ENCODE measurements around the gene DUSP2. TPM values are rescaled to one million over a fixed set of nuclear protein-coding genes. Genes with fewer than 3 reads are reported as not detected.
A peak's percentile ranks its signal among the peaks of the same experiment; 100 is the strongest.

The DUSP2 gene
- total RNA-seq, 4 donors from 2014 or later: 2.4 to 33.3 (median 6.2) TPM

DNA sequence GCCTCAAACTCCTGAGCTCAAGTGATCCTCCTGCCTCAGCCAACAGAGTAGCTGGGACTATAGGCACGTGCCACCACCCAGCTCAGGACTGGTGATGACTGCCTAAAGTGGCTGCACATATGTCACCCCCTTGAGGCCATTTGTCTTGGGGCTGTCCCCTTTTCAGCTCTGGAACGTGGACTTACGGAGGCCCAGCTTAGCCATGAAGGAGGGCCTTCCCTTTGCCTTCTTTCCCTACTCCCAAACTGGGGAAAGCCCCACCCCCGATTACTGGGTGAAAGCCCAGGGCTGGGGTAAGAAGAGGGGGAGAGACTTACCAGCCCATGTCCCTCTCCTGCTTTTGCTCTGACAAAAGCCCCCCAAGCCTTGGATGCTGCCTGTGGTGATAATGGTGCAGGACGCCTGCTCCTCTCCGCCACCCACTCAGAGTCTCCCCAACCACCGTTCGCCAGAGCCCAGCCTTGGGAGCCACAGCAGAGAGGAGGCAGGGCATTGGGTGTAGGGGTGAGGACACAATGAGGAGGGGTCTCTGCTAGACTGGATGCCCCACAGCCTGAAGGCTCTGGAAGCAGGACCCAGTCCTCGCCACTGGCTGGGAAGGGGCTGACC lies 2.5 kb upstream of the DUSP2 start:
- no peaks in the 10 kb centered on the region for H3K9me3 ChIP-seq
- H3K4me3 ChIP-seq: no peak overlapping the region
- no peaks in the 10 kb centered on the region for H3K27me3 ChIP-seq
- H3K4me1 ChIP-seq: no peaks in the 10 kb centered on the region
- TF ChIP-seq POLR2A (IDR thresholded peaks at IDR 0.05): no peak
- TF ChIP-seq, protein P1, sequence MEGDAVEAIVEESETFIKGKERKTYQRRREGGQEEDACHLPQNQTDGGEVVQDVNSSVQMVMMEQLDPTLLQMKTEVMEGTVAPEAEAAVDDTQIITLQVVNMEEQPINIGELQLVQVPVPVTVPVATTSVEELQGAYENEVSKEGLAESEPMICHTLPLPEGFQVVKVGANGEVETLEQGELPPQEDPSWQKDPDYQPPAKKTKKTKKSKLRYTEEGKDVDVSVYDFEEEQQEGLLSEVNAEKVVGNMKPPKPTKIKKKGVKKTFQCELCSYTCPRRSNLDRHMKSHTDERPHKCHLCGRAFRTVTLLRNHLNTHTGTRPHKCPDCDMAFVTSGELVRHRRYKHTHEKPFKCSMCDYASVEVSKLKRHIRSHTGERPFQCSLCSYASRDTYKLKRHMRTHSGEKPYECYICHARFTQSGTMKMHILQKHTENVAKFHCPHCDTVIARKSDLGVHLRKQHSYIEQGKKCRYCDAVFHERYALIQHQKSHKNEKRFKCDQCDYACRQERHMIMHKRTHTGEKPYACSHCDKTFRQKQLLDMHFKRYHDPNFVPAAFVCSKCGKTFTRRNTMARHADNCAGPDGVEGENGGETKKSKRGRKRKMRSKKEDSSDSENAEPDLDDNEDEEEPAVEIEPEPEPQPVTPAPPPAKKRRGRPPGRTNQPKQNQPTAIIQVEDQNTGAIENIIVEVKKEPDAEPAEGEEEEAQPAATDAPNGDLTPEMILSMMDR (IDR thresholded peaks at IDR 0.05): no peak
- peak in 1 of 2 donors; percentile 7 for DNase-seq
- H3K27ac ChIP-seq: no peak overlapping the region
- intact Hi-C loops (cut with DNase I; ENCODE audit: low total_unique reads): no loop called here
- no peaks in the 10 kb centered on the region for H3K36me3 ChIP-seq

DNA sequence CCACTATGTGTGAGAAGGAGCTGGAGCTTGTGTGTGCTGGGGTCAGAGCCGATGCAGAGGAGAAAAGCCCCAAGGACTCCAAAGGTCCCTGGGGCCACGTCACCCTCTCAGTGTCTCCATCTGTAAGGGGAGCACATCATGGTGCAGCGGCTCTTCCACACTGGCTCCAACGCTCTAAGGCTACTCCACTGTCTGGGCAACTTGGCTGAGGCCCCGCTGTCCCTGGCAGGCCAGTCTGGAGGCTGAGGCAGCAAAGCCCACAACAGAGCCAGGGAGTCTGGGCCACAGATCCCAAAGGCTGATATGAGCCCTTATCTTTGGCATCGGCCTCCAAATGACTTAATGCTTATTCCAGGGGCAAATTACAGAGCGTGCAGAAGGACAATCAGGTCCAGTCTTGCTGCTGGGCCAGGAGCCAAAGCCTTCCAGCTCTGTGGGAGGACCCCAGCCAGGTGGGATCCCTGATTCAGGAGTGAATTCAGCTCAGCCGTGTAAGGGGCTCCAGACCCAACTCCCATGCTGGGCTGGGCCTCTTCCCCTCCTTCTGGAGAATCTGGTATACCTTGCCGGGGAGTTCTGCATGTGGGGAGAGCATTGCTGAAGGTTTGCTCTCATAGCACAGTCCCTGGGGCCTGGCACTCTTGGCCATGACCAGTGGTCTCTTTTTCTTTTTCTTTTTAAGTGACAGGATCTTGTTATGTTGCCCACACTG lies 1.8 kb upstream of the DUSP2 start:
- Histone ChIP-seq H3K27ac (no peak overlapping the region), H3K4me1 (no peaks in the 10 kb centered on the region), H3K4me3 (no peak overlapping the region), H3K27me3 (no peaks in the 10 kb centered on the region), H3K36me3 (no peaks in the 10 kb centered on the region), H3K9me3 (no peaks in the 10 kb centered on the region)
- TF ChIP-seq POLR2A (IDR thresholded peaks at IDR 0.05): no peak
- TF ChIP-seq, protein P1 (IDR thresholded peaks at IDR 0.05): no peak
- DNase-seq: peak in 1 of 2 donors; percentile 10
- intact Hi-C loops (cut with DNase I; ENCODE audit: low total_unique reads): no loop called here

DNA sequence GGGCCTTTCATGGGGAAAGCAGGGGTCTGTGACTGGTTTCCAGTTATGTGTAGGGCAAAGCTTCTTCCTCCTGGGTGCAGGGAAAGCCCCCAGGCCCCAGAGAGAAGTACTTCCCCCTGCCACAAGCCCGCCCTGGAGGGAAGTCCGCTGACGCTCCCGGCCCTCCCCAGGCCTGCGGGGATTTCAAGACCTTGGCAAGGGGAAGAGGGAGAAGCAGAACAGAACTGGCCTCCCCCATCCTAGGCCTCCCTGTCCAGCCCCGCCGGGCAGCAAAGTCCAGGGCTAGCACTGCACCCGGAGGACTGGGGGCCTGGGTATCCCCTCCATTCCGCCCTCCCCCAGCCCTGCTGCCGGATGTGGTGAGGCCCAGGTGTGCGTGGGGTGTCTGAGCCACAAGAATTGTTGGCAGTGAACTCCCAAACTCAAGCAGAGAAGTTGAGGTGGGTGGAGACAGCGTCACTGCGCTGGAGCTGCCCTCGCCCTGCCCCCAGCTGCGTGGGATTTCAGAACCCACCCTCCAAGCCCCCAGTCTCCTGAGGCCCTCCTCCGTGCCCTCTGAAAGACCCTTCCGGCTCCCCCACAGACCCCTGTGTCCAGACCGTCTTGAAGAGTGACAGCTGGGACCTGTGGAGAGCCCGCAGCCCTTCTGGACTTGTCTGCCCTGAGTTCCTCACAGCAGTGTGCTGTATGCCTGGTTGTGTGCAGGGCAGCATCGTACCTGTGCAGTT lies 1.1 kb upstream of the DUSP2 start:
- Histone ChIP-seq H3K4me1 (no peaks in the 10 kb centered on the region), H3K9me3 (no peaks in the 10 kb centered on the region), H3K27me3 (no peaks in the 10 kb centered on the region), H3K36me3 (no peaks in the 10 kb centered on the region), H3K4me3 (no peak overlapping the region), H3K27ac (no peak overlapping the region)
- peak in 1 of 2 donors; percentile 10 for TF ChIP-seq POLR2A (IDR thresholded peaks at IDR 0.05)
- TF ChIP-seq, protein P1 (IDR thresholded peaks at IDR 0.05): no peak
- intact Hi-C loops (cut with DNase I; ENCODE audit: low total_unique reads): no loop called here
- DNase-seq: peak in 1 of 2 donors; percentile 15

DNA sequence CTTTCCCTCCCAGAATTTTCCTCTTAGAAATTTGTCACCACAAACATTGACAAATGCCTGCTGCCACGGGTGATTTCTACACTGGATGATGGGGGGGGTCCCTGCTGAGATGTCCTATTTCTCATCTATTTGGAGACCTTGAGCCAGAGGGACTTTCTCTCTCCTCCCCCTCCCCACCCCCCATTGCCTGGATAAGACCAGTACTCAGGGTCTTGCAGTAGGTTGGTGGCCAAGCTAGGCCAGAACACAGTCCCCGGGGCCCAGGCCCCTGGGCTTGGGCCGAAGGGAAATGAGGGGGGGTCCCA lies 560 bp upstream of the DUSP2 start:
- no peaks in the 10 kb centered on the region for H3K9me3 ChIP-seq
- TF ChIP-seq, protein P1 (IDR thresholded peaks at IDR 0.05): no peak
- TF ChIP-seq POLR2A (IDR thresholded peaks at IDR 0.05): no peak
- peak in 1 of 2 donors; percentile 13 for DNase-seq
- H3K36me3 ChIP-seq: no peaks in the 10 kb centered on the region
- H3K4me1 ChIP-seq: no peaks in the 10 kb centered on the region
- H3K27me3 ChIP-seq: no peaks in the 10 kb centered on the region
- H3K4me3 ChIP-seq: no peak overlapping the region
- intact Hi-C loops (cut with DNase I; ENCODE audit: low total_unique reads): no loop called here
- no peak overlapping the region for H3K27ac ChIP-seq

DNA sequence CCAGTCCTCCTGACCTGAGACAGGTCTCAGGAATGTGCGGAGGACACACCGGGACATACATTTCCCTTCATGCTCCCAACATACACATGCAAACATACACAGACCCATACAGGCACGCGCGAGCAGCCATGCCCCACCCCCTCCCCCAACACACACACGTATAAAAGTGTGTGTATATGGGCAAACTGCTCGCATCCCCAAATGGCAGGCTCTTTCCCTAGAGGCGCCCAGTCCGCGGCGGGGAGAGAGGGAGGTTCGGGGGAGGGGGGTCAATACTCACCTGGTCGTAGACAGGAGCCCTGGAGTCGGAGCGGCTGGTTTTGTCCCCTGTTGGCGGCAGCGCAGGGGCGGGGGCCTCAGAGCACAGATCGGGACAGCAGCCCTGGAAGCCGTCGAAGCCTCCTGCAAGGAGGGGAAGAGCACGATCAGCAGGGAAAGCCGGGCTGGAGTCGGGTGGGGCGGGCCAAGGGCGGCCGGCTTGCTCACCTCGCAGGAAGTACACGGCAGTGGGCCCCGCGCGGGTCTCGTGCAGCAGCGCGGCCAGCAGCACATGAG lies 682 bp downstream of the DUSP2 start:
- Histone ChIP-seq H3K27me3 (no peaks in the 10 kb centered on the region), H3K36me3 (no peaks in the 10 kb centered on the region), H3K27ac (no peak overlapping the region), H3K9me3 (no peaks in the 10 kb centered on the region), H3K4me3 (peak overlapping the region; percentile 24 to 47), H3K4me1 (no peaks in the 10 kb centered on the region)
- no peak for TF ChIP-seq POLR2A (IDR thresholded peaks at IDR 0.05)
- TF ChIP-seq, protein P1 (IDR thresholded peaks at IDR 0.05): no peak
- no peak for DNase-seq
- intact Hi-C loops (cut with DNase I; ENCODE audit: low total_unique reads): no loop called here
